Keratinocyte (primary cell): ENCODE measurements around the gene MC1R.

Source experiments
- CTCF ChIP-seq, 3 experiments: IDR thresholded peaks in 1 of 3; conservative IDR thresholded peaks in 1 of 3; optimal IDR thresholded peaks in 1 of 3; 2 replicates in 2 of 3; 3 replicates in 1 of 3; pipeline versions ENCODE3 to v1.5.1; 2011; ENCODE audit warnings: low read length in 3 of 3, mild to moderate bottlenecking in 3 of 3, moderate library complexity in 2 of 3, control low read depth in 1 of 3, inconsistent platforms in 1 of 3; ENCODE audit not compliant: insufficient read depth in 2 of 3; ENCODE audit errors: extremely low read depth in 1 of 3
- EZH2 ChIP-seq: IDR thresholded peaks from one replicate; pipeline ENCODE4 v1.6.1; 2012; ENCODE audit warnings: inconsistent platforms, mild to moderate bottlenecking, low read length, moderate library complexity

GRCh38 chr16:89918453-89919347 is at the start of gene MC1R:
- TF ChIP-seq CTCF (optimal IDR thresholded peaks at IDR 0.05 in 1 of 3, IDR thresholded peaks at IDR 0.05 in 1 of 3, conservative IDR thresholded peaks at IDR 0.05 in 1 of 3; ENCODE audit: extremely low read depth in 1 of 3, insufficient read depth in 2 of 3, low read length in 3 of 3) (peak in 2 of 3 experiments; percentile 27 to 29), EZH2 (no peak)
